GM12878 (cell line): ENCODE results near the gene SNF8. TPM values are rescaled to one million over a fixed set of nuclear protein-coding genes. Genes with fewer than 3 reads are reported as not detected.

ENCODE experiments used
- CBFB ChIP-seq: IDR thresholded peaks from 2 replicates; pipeline ENCODE4 v1.6.1; 2016; ENCODE audit warnings: antibody characterized with exemption, low read depth
- ESRRA ChIP-seq: IDR thresholded peaks from 2 replicates; pipeline ENCODE4 v1.6.1; 2012; ENCODE audit warnings: mild to moderate bottlenecking, low read length, improper control_type of control experiment
- EZH2 ChIP-seq: IDR thresholded peaks from 2 replicates; pipeline ENCODE4 v1.6.1; 2012; ENCODE audit warnings: low read depth, mild to moderate bottlenecking, control low read depth, inconsistent platforms, low read length, borderline replicate concordance; ENCODE audit not compliant: control insufficient read depth
- GABPA ChIP-seq: IDR thresholded peaks from 2 replicates; pipeline ENCODE4 v1.6.1; 2014; ENCODE audit warnings: antibody characterized with exemption, low read depth, mild to moderate bottlenecking, inconsistent platforms
- HCFC1 ChIP-seq: fragments of 150-350 bp; IDR thresholded peaks from 2 replicates; pipeline ENCODE4 v1.6.1; 2014; ENCODE audit warnings: low read length
- HDAC6 ChIP-seq: fragments of 200-600 bp; sonication (generic); IDR thresholded peaks from one replicate; pipeline ENCODE4 v1.8.0; 2017; ENCODE audit warnings: antibody characterized with exemption; ENCODE audit not compliant: unreplicated experiment
- LARP7 ChIP-seq: fragments of 450-650 bp; IDR thresholded peaks from 2 replicates; pipeline ENCODE4 v1.6.1; 2017; ENCODE audit warnings: mild to moderate bottlenecking
- MEF2B ChIP-seq: fragments of 450-650 bp; IDR thresholded peaks from 2 replicates; pipeline ENCODE4 v1.6.1; 2018; ENCODE audit warnings: mild to moderate bottlenecking, moderate library complexity; ENCODE audit not compliant: partially characterized antibody, poor library complexity, severe bottlenecking
- MXI1 ChIP-seq: fragments of 150-350 bp; IDR thresholded peaks from 2 replicates; pipeline ENCODE4 v1.6.1; 2011; ENCODE audit warnings: low read depth, mild to moderate bottlenecking, inconsistent platforms, low read length, improper control_type of control experiment
- NFYB ChIP-seq: IDR thresholded peaks from 2 replicates; pipeline ENCODE4 v1.6.1; 2011; ENCODE audit warnings: low read depth, mild to moderate bottlenecking, low read length, improper control_type of control experiment, moderate library complexity; ENCODE audit not compliant: insufficient read depth
- NR2C1 ChIP-seq: fragments of 450-650 bp; IDR thresholded peaks from 2 replicates; pipeline ENCODE4 v1.6.1; 2017; ENCODE audit warnings: antibody characterized with exemption, mild to moderate bottlenecking, moderate library complexity
- POLR2A ChIP-seq: IDR thresholded peaks from 2 replicates; pipeline ENCODE4 v1.6.1; 2011; ENCODE audit warnings: low read depth, mild to moderate bottlenecking, low read length
- RCOR1 ChIP-seq: conservative IDR thresholded peaks from 2 replicates; pipeline ENCODE4 v1.6.1; 2012; ENCODE audit warnings: low read depth, low read length, improper control_type of control experiment
- SIN3A ChIP-seq: IDR thresholded peaks from 2 replicates; pipeline ENCODE4 v1.6.1; 2012; ENCODE audit warnings: low read depth, low read length, improper control_type of control experiment
- SMARCA5 ChIP-seq: fragments of 450-650 bp; IDR thresholded peaks from 2 replicates; pipeline ENCODE4 v1.6.1; 2017; ENCODE audit warnings: mild to moderate bottlenecking
- SREBF2 ChIP-seq: IDR thresholded peaks from 2 replicates; pipeline ENCODE4 v1.6.1; 2012; ENCODE audit warnings: mild to moderate bottlenecking, low read length
- STAT3 ChIP-seq: IDR thresholded peaks from 2 replicates; pipeline ENCODE4 v1.6.1; 2011; ENCODE audit warnings: low read depth, low read length, improper control_type of control experiment
- YBX1 ChIP-seq: fragments of 450-650 bp; IDR thresholded peaks from 2 replicates; pipeline ENCODE4 v1.6.1; 2016; ENCODE audit warnings: antibody characterized with exemption
- ZNF24 ChIP-seq: fragments of 450-650 bp; IDR thresholded peaks from 2 replicates; pipeline ENCODE4 v1.6.1; 2017; ENCODE audit warnings: antibody characterized with exemption, mild to moderate bottlenecking
- ZZZ3 ChIP-seq: IDR thresholded peaks from 2 replicates; pipeline ENCODE4 v1.6.1; 2011; ENCODE audit warnings: low read depth; ENCODE audit not compliant: control insufficient read depth, insufficient read length
- polyA plus RNA-seq, 11 experiments: library from polyadenylated mRNA; depleted of rRNA in 4 of 11; unstranded in 6 of 11; stranded (reverse) in 5 of 11; fragments of >200 nt; fragmentation: Nextera tagmentation in 4 of 11; fragmentation: Illumina TruSeq in 1 of 11; extraction: Ambion mirVana in 4 of 11; extraction: Trizol in 1 of 11; gene quantifications; 1 replicate in 1 of 11; 2 replicates in 10 of 11; pipeline versions ENCODE4 v1.2.1 to v1.2.3, GENCODE V29; 2011 to 2016; ENCODE audit warnings: inconsistent platforms in 2 of 11, missing spikeins in 2 of 11, low read depth in 1 of 11
- total RNA-seq, 4 experiments: library from RNA; depleted of rRNA in 3 of 4; stranded (reverse); fragments of >200 nt in 3 of 4; fragmentation: Illumina TruSeq in 1 of 4; extraction: Trizol in 1 of 4; gene quantifications; 2 replicates each; pipeline versions ENCODE4 v1.2.1 to v1.2.3, GENCODE V29; 2013 to 2021
- TF ChIP-seq, protein P1 (sequence below): fragments of 450-650 bp; conservative IDR thresholded peaks from 2 replicates; pipeline ENCODE4 v1.6.1; 2017; ENCODE audit warnings: mild to moderate bottlenecking, moderate library complexity
- TF ChIP-seq, protein P2 (sequence below): fragments of 450-650 bp; IDR thresholded peaks from 2 replicates; pipeline ENCODE4 v1.6.1; 2016; ENCODE audit warnings: mild to moderate bottlenecking
- TF ChIP-seq, protein P3 (sequence below): IDR thresholded peaks from 2 replicates; pipeline ENCODE4 v1.6.1; 2012; ENCODE audit warnings: low read length, inconsistent platforms
- TF ChIP-seq, protein P4 (sequence below): IDR thresholded peaks from 2 replicates; pipeline ENCODE4 v1.6.1; 2011; ENCODE audit warnings: borderline replicate concordance, low read depth, mild to moderate bottlenecking, moderate library complexity, mixed read lengths, low read length; ENCODE audit not compliant: insufficient read depth; ENCODE audit errors: extremely low read length

The SNF8 gene
- total and polyA plus RNA-seq, 10 of the 15 experiments (the other 5 are each of a cell fraction or from before 2014, with no cell fraction given): 6.1 to 228 (median 95.6) TPM

DNA sequence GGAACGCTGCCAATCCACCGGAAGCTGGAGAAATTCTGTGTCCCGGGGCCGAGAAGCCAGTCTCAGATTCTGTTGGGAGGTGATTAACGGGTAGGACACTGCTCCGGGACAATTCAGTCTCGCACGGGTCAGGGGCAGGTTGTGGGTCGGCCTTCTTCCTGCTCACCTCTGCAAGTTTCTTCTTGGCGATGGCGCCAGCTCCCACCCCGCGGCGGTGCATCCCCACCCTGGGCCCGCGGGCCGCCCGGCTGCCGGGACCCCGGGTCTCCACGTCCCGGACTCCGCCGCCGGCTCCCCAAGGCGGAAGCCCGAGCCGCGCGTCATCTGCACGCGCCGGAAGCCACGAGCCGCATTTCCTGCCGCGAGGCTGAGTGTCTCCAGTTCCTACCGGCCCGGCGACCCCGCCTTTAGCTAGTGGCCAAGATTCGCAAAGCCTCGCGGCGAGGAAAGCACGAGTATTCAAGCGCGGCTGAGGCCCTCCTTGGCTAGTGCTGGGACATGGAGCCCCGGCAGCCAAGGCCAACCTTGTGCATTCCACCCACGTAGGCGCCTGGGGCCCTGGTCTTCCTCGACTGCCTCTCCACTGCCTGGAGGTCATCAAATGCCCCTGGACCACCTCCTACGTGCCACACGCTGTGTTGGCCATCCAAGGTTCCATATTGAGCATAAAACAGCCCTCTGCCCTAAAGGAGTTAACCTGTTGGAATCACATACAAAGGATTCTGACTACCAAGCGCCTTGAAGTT lies at the start of gene SNF8 (continued):
- TF ChIP-seq, protein P1, sequence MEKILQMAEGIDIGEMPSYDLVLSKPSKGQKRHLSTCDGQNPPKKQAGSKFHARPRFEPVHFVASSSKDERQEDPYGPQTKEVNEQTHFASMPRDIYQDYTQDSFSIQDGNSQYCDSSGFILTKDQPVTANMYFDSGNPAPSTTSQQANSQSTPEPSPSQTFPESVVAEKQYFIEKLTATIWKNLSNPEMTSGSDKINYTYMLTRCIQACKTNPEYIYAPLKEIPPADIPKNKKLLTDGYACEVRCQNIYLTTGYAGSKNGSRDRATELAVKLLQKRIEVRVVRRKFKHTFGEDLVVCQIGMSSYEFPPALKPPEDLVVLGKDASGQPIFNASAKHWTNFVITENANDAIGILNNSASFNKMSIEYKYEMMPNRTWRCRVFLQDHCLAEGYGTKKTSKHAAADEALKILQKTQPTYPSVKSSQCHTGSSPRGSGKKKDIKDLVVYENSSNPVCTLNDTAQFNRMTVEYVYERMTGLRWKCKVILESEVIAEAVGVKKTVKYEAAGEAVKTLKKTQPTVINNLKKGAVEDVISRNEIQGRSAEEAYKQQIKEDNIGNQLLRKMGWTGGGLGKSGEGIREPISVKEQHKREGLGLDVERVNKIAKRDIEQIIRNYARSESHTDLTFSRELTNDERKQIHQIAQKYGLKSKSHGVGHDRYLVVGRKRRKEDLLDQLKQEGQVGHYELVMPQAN: peak; percentile 88
- TF ChIP-seq ZZZ3 (no peak), NFYB (no peak), POLR2A (peak; percentile 95), MXI1 (peak; percentile 87), SMARCA5 (no peak), SREBF2 (peak; percentile 47; the same call in 1 of the 2 replicates), YBX1 (no peak), STAT3 (no peak), ZNF24 (no peak; the same call in 1 of the 2 replicates), CBFB (peak; percentile 83), SIN3A (peak; percentile 82; the same call in 1 of the 2 replicates), HCFC1 (peak; percentile 78), NR2C1 (0 out of 2 replicates have a peak, but pooled peaks have one; percentile 27), HDAC6 (no peak), MEF2B (peak; percentile 56), GABPA (peak; percentile 94), RCOR1 (no peak), ESRRA (no peak), EZH2 (no peak), LARP7 (peak; percentile 40; the same call in 1 of the 2 replicates)
- TF ChIP-seq, protein P2, sequence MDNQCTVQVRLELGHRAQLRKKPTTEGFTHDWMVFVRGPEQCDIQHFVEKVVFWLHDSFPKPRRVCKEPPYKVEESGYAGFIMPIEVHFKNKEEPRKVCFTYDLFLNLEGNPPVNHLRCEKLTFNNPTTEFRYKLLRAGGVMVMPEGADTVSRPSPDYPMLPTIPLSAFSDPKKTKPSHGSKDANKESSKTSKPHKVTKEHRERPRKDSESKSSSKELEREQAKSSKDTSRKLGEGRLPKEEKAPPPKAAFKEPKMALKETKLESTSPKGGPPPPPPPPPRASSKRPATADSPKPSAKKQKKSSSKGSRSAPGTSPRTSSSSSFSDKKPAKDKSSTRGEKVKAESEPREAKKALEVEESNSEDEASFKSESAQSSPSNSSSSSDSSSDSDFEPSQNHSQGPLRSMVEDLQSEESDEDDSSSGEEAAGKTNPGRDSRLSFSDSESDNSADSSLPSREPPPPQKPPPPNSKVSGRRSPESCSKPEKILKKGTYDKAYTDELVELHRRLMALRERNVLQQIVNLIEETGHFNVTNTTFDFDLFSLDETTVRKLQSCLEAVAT: no peak
- TF ChIP-seq, protein P3, sequence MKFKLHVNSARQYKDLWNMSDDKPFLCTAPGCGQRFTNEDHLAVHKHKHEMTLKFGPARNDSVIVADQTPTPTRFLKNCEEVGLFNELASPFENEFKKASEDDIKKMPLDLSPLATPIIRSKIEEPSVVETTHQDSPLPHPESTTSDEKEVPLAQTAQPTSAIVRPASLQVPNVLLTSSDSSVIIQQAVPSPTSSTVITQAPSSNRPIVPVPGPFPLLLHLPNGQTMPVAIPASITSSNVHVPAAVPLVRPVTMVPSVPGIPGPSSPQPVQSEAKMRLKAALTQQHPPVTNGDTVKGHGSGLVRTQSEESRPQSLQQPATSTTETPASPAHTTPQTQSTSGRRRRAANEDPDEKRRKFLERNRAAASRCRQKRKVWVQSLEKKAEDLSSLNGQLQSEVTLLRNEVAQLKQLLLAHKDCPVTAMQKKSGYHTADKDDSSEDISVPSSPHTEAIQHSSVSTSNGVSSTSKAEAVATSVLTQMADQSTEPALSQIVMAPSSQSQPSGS: no peak
- TF ChIP-seq, protein P4, sequence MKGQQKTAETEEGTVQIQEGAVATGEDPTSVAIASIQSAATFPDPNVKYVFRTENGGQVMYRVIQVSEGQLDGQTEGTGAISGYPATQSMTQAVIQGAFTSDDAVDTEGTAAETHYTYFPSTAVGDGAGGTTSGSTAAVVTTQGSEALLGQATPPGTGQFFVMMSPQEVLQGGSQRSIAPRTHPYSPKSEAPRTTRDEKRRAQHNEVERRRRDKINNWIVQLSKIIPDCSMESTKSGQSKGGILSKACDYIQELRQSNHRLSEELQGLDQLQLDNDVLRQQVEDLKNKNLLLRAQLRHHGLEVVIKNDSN: no peak
